ENCODE measurements around the gene FRMD4A. TPM values are rescaled to one million over a fixed set of nuclear protein-coding genes. Genes with fewer than 3 reads are reported as not detected.

FRMD4A gene
- total and polyA plus RNA-seq, 5 experiments from 2014 or later = 0.02 to 0.80 (median 0.31) TPM; not detected in 2

GRCh38 chr10:14162061-14162460 lies 168.7 kb downstream of the FRMD4A start:
- H3K4me1 Mint-ChIP-seq = no peaks in the 10 kb centered on the region
- no peaks in the 10 kb centered on the region for H3K36me3 Mint-ChIP-seq
- H3K27ac Mint-ChIP-seq = no peak overlapping the region
- POLR2A ChIA-PET = no interaction called here
- H3K27me3 Mint-ChIP-seq = peaks cover 28 to 53% (median 39%) of the 10 kb centered on the region in 5 donors
- no peak overlapping the region for H3K4me3 Mint-ChIP-seq
- no peak for DNase-seq
- ATAC-seq = no peak
- peaks cover 0 to 7% (median 0%) of the 10 kb centered on the region in 9 donors for H3K9me3 Mint-ChIP-seq

GRCh38 chr10:14160299-14160698 lies 170.4 kb downstream of the FRMD4A start:
- Mint-ChIP-seq H3K9me3 (peaks cover 0 to 12% (median 3%) of the 10 kb centered on the region in 9 donors), H3K27ac (no peak overlapping the region), H3K36me3 (peaks cover 0 to 7% (median 4%) of the 10 kb centered on the region in 3 donors), H3K4me1 (no peaks in the 10 kb centered on the region), H3K4me3 (no peak overlapping the region), H3K27me3 (peaks cover 27 to 50% (median 34%) of the 10 kb centered on the region in 5 donors)
- DNase-seq (no peak), ATAC-seq (no peak)
- POLR2A ChIA-PET = no interaction called here

DNA sequence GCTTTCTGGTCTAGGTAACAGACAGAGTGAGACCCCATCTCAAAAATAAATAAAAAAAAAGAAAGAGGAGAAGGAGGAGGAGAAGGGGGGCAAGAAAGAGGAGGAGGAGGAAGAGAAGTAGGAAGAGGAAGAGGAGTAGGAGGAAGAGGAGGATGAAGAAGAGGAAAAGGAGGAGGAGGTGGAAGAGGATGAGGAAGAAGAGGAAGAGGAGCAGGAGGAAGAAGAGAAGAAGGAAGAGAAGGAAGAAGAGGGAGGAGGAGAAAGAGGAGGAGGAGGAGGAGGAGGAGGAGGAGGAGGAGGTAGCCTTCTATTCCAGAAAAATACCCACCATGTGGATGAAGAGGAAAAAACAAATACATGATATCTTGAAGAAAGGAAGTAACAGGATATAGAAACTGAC lies 172.1 kb downstream of the FRMD4A start:
- H3K4me1 Mint-ChIP-seq = no peaks in the 10 kb centered on the region
- peaks cover 0 to 17% (median 4%) of the 10 kb centered on the region in 3 donors for H3K36me3 Mint-ChIP-seq
- peaks cover 0 to 17% (median 3%) of the 10 kb centered on the region in 9 donors for H3K9me3 Mint-ChIP-seq
- H3K27me3 Mint-ChIP-seq = peaks cover 27 to 52% (median 35%) of the 10 kb centered on the region in 5 donors
- no peak overlapping the region for H3K4me3 Mint-ChIP-seq
- POLR2A ChIA-PET = no interaction called here
- H3K27ac Mint-ChIP-seq = no peak overlapping the region
- no peak for ATAC-seq
- DNase-seq = no peak

GRCh38 chr10:14156104-14156503 lies 174.6 kb downstream of the FRMD4A start:
- H3K27me3 Mint-ChIP-seq = peaks cover 22 to 44% (median 33%) of the 10 kb centered on the region in 5 donors
- POLR2A ChIA-PET = interaction anchor here (0.5 kb wide), 1 partner anchor 37 kb away, joined by 4 read pairs; no protein-coding TSS in a partner anchor
- H3K9me3 Mint-ChIP-seq = peaks cover 0 to 17% (median 3%) of the 10 kb centered on the region in 9 donors

DNA sequence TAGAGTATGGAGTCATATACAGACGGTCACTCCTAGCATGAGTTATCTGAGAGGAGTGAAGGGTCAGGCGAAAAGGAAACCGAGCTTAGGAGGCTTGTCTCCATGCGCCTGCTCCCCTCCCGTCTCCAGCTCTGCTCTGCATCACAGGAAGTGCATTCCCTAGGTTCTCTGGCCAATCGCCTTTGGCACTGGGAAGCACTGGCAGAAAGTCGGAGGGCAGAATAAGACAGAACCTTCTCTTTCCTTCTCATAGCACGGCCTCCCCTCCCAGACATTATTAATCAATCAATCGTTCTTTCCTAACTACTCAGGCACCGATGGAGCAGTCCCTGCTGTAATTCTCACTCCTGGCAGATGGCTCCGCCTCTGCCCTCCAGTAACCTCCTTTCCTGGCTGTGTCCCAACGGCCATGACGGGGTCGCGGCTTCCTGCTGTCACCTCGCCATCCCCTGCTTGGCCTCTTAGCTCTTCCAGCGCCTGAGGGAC lies 177.1 kb downstream of the FRMD4A start:
- ATAC-seq = no peak
- peaks cover 18 to 41% (median 31%) of the 10 kb centered on the region in 5 donors for H3K27me3 Mint-ChIP-seq
- no peak overlapping the region for H3K4me3 Mint-ChIP-seq
- no peak for DNase-seq
- peaks cover 0 to 17% (median 3%) of the 10 kb centered on the region in 9 donors for H3K9me3 Mint-ChIP-seq
- no peak overlapping the region for H3K27ac Mint-ChIP-seq
- H3K4me1 Mint-ChIP-seq = no peaks in the 10 kb centered on the region
- peaks cover 0 to 17% (median 4%) of the 10 kb centered on the region in 3 donors for H3K36me3 Mint-ChIP-seq
- POLR2A ChIA-PET = no interaction called here

More at GRCh38 chr10:14156104-14156503, 174.6 kb downstream of the FRMD4A start:
- Mint-ChIP-seq H3K27ac (no peak overlapping the region), H3K4me3 (no peak overlapping the region), H3K4me1 (no peaks in the 10 kb centered on the region), H3K36me3 (peaks cover 0 to 17% (median 4%) of the 10 kb centered on the region in 3 donors)
- DNase-seq = no peak
- no peak for ATAC-seq

DNA sequence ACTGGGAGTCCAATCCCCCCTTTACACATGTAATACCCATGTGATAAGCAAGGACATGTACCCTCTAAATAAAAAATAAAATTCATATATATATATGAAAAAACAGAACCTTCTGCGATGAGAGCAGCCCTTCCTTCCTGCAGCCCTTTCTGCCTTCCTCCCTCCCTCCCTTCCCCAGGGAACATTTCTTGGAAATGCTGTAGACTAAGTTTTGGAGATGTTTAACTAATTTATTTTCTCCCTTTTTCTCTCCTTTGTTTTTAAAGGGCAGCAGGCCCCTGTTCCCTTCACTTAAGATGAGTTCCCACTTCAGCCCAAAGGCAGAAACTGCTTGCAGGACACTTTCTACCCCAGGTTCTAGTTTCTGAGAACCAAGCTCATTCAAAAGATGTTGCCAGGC lies 179.2 kb downstream of the FRMD4A start:
- no peak overlapping the region for H3K27ac Mint-ChIP-seq
- no peak overlapping the region for H3K4me3 Mint-ChIP-seq
- peaks cover 0 to 14% (median 0%) of the 10 kb centered on the region in 9 donors for H3K9me3 Mint-ChIP-seq
- POLR2A ChIA-PET = no interaction called here
- H3K27me3 Mint-ChIP-seq = peaks cover 8 to 29% (median 14%) of the 10 kb centered on the region in 5 donors
- H3K4me1 Mint-ChIP-seq = no peaks in the 10 kb centered on the region
- ATAC-seq (no peak), DNase-seq (no peak)
- H3K36me3 Mint-ChIP-seq = peaks cover 0 to 17% (median 4%) of the 10 kb centered on the region in 3 donors

DNA sequence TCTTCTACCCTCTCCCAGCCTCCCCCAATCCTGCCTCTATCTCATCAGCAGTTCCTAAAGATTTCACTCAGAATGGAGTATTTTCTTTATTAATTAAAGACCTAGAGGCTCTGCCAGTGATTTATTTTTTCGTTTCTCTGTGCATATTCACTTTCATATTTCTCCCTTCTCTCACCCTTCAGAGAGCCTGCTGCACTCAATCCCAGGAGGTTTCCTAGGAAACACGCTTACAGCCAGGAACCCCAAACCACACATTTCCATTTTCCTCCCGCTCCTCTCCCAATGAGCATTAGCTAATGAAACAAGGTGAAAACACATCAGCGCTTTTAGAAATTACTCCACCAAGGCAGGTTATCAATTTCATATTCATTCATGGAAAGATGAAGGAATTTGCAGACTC lies 180.2 kb downstream of the FRMD4A start:
- Mint-ChIP-seq H3K27ac (no peak overlapping the region), H3K9me3 (peaks cover 0 to 7% (median 0%) of the 10 kb centered on the region in 9 donors), H3K36me3 (peaks cover 0 to 12% (median under 1%) of the 10 kb centered on the region in 3 donors), H3K4me3 (no peak overlapping the region), H3K27me3 (peaks cover 6 to 29% (median 14%) of the 10 kb centered on the region in 5 donors), H3K4me1 (no peaks in the 10 kb centered on the region)
- ATAC-seq = no peak
- no peak for DNase-seq
- POLR2A ChIA-PET = no interaction called here

GRCh38 chr10:14146501-14146900 lies 184.2 kb downstream of the FRMD4A start:
- H3K4me1 Mint-ChIP-seq = no peaks in the 10 kb centered on the region
- peaks cover 14 to 53% (median 23%) of the 10 kb centered on the region in 5 donors for H3K27me3 Mint-ChIP-seq
- ATAC-seq = no peak
- no peak overlapping the region for H3K4me3 Mint-ChIP-seq
- H3K36me3 Mint-ChIP-seq = no peaks in the 10 kb centered on the region
- no peaks in the 10 kb centered on the region for H3K9me3 Mint-ChIP-seq
- no peak for DNase-seq
- no peak overlapping the region for H3K27ac Mint-ChIP-seq
- POLR2A ChIA-PET = no interaction called here

DNA sequence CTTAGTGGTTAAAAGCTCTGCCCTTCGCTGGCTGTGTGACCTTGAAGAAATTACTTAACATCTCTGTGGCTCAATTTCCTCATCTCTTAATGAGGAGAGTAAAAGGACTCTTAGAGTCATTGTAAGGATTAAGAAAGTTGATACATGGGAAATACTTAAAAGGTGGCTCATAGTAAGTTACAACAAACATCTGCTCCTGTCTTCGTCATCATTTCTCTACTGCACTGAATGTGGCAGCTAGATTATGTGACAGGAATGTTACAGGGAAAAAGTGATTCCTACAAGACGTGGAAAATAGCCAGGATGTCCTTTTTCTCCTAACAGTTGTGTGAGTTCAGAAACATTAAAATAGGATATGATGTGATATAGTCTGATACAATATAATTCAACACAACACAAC lies 184.7 kb downstream of the FRMD4A start:
- DNase-seq = no peak
- POLR2A ChIA-PET = no interaction called here
- H3K27ac Mint-ChIP-seq = no peak overlapping the region
- H3K9me3 Mint-ChIP-seq = no peaks in the 10 kb centered on the region
- no peak for ATAC-seq
- H3K27me3 Mint-ChIP-seq = peaks cover 18 to 58% (median 23%) of the 10 kb centered on the region in 5 donors
- no peaks in the 10 kb centered on the region for H3K4me1 Mint-ChIP-seq
- H3K4me3 Mint-ChIP-seq = no peak overlapping the region
- H3K36me3 Mint-ChIP-seq = no peaks in the 10 kb centered on the region

DNA sequence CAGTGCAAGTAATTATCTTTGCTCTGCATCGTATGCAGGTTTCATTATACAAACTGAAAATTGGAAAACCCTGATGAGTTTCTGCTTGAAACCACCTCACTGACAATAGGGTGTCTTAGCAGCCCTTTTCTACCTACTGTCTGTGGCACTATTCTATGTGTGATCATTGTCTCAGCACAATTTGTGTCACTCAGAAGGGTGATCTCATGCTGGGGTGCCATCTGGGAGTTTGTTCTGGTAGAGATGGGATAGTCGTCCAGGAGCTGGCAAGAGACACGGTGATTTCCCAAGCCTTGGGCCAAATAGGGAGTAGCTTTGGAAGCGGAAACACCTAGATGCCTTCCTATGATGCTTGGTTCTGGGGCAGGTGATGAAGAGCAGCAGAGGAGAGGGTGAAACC lies 186.3 kb downstream of the FRMD4A start:
- ATAC-seq = no peak
- no peaks in the 10 kb centered on the region for H3K36me3 Mint-ChIP-seq
- H3K27ac Mint-ChIP-seq = no peak overlapping the region
- H3K4me1 Mint-ChIP-seq = no peaks in the 10 kb centered on the region
- no peaks in the 10 kb centered on the region for H3K9me3 Mint-ChIP-seq
- peaks cover 21 to 59% (median 23%) of the 10 kb centered on the region in 5 donors for H3K27me3 Mint-ChIP-seq
- no peak for DNase-seq
- H3K4me3 Mint-ChIP-seq = no peak overlapping the region
- POLR2A ChIA-PET = no interaction called here

DNA sequence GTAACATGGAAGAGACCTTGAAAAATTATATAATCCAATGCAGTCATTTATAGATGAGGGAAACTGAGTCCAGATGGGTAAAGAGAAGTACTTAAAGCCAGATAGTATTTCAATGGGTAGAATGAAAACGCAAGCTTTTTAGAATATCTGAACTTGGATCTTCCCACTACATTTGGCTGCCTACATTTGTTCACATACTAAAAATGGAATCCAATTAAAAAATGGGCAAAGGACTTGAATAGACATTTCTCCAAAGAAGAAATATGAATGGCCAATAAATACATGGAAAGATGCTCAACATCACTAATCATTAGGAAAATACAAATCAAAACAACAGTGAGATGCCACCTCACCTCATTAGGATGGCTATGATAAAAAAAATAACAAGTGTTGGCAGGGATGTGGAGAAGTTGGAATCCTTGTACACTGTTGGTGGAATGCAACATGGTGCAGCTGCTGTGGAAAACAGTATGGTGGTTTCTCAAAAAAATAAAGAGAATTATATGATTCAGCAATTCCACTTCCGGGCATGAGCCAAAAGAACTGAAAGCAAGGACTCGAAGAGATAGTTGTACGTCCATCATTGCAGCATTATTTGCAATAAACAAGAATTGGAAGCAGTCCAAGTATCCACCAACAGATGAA lies 188.0 kb downstream of the FRMD4A start:
- Mint-ChIP-seq H3K27me3 (peaks cover 21 to 54% (median 24%) of the 10 kb centered on the region in 5 donors), H3K36me3 (no peaks in the 10 kb centered on the region), H3K9me3 (no peaks in the 10 kb centered on the region), H3K27ac (no peak overlapping the region), H3K4me3 (no peak overlapping the region), H3K4me1 (no peaks in the 10 kb centered on the region)
- ATAC-seq = no peak
- no peak for DNase-seq
- POLR2A ChIA-PET = no interaction called here

- no peak overlapping the region for H3K27ac Mint-ChIP-seq
Observed at GRCh38 chr10:14141283-14141682, 189.4 kb downstream of the FRMD4A start.

DNA sequence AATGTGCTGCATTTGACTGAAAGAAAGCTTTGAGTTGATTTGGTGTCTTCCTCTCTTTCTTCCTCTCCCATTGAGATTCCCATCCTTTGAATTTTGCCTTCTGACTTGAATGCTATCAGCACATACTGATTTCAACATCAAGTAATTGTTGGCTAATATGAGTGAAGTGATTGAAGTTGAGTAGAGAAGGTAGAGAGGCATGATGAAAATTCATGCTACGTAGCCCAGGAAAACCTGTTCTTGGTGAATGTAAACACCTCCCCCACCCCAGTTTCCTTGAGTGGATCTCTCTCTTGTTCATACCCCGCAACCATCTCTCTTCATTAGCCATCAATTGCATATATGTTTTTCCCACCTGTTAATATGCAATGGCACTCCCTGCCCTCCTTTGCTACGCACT lies 193.3 kb downstream of the FRMD4A start:
- POLR2A ChIA-PET = interaction anchor here (0.6 kb wide), 1 partner anchor 180 kb away, joined by 3 read pairs; no protein-coding TSS in a partner anchor
- no peak for DNase-seq
- Mint-ChIP-seq H3K27ac (no peak overlapping the region), H3K4me1 (no peaks in the 10 kb centered on the region), H3K27me3 (peaks cover 12 to 47% (median 22%) of the 10 kb centered on the region in 5 donors), H3K9me3 (peaks cover 0 to 11% (median 0%) of the 10 kb centered on the region in 9 donors), H3K4me3 (no peak overlapping the region), H3K36me3 (no peaks in the 10 kb centered on the region)
- no peak for ATAC-seq

More at GRCh38 chr10:14141283-14141682, 189.4 kb downstream of the FRMD4A start:
- Mint-ChIP-seq H3K9me3 (no peaks in the 10 kb centered on the region), H3K36me3 (no peaks in the 10 kb centered on the region), H3K27me3 (peaks cover 22 to 59% (median 31%) of the 10 kb centered on the region in 5 donors), H3K4me1 (no peaks in the 10 kb centered on the region), H3K4me3 (no peak overlapping the region)
- DNase-seq = no peak
- POLR2A ChIA-PET = no interaction called here
- no peak for ATAC-seq

Measured in naive thymus-derived CD8-positive, alpha-beta T cell (primary cell).